Measurements from ENCODE around the gene SMAP2.
"Not testable (repeated sequence)": the region's sequence is repeated elsewhere in the genome, so short reads cannot be mapped to it uniquely, and the experiment has no call there.

The SMAP2 gene

GRCh38 chr1:40372658-40373322, 737 bp upstream of the SMAP2 start:
- no peak for DNase-seq (ENCODE audit: low spot score)

GRCh38 chr1:40377512-40377911, 4.0 kb downstream of the SMAP2 start:
- no peak for DNase-seq (ENCODE audit: low spot score)

DNA sequence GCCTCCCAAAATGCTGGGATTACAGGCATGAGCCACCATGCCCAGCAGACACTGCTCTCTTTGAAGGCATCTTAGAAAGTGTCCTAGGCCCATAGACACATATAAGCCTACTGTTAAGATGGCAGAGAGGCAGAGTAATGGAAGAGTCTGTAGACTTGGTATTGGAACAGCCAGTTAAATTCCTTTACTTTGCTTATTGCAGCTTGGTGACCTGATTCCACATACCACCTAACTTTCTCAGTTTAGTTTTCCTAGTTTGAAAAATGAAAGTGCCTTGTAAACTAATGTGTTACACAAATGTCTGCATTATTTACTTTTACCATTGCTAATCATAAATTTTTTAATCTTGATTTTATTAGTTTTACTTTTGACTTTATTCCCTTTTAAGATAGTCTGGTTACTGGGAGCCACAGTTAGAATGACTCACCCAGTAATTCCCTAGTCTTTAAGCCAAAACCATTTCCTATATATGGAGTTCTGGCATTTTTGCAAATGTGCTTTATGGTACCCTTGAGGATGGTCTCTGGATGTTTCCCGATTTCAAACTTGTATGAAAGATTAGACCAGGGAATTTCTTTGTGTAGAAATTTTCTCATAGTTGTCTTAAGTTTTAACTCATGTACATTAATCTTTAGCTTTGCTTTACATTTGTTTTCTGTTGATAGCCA, 6.4 kb downstream of the SMAP2 start:
- DNase-seq (ENCODE audit: low spot score), result no peak

DNA sequence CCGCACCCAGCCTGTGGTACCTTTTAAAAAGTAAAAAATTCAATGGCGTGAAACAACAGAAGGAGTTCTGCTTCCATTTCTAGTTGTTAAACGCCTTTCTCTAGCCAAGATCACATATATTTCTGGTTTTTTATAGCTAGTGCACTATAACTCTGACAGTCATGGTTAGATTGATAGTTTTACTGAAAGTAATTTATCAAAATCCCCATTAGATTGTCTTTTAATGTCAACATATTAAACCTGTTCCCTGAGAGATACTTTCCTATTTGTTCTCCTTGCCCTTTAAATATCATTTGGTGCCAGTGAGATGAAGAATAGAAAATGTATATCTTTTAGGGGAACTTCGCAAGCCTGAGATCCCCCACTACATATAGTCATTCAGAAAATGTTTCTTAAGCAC, 7.3 kb downstream of the SMAP2 start:
- DNase-seq (ENCODE audit: low spot score), result no peak

- no peak for DNase-seq (ENCODE audit: low spot score)
Observed at GRCh38 chr1:40381268-40382107, 8.0 kb downstream of the SMAP2 start.

DNA sequence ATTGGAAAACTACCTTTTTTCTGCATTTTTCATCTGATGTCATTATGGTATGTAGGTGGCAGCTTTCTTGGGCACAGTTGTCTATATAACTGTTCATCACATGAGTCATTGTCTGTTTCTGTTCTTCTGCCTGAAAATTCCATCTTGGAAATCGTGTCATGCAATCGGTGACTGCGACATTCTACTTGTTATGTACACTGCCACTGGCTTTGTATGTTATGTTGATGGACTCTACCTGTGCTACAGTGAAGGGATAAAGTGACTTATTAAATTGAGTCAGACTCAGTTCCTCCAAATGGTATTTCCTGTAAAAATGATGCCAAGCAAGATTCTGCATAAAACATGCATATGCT, 8.6 kb downstream of the SMAP2 start:
- DNase-seq (ENCODE audit: low spot score), result no peak

- no peak for DNase-seq (ENCODE audit: low spot score)
Observed at GRCh38 chr1:40382601-40383000, 9.1 kb downstream of the SMAP2 start.

- no peak for DNase-seq (ENCODE audit: low spot score)
Observed at GRCh38 chr1:40383095-40383487, 9.6 kb downstream of the SMAP2 start.

- no peak for DNase-seq (ENCODE audit: low spot score)
Observed at GRCh38 chr1:40383488-40384412, 10.2 kb downstream of the SMAP2 start.

DNA sequence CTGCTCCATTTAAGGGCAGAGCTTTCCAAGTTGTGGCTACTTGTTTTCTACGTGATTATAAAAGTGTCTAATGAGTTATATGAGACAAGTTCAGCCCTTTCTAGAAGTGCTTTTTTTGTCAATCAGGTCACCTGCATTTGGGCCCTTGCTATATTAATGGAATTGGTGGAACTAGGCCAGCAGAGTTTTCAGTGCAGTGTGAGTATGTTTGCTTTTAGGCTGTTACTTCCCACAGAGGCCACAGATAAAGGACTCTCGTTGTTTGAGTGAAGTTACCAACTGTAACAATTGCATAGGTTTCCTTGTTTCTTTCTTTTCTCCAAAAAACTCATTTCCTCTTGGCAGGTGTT, 10.9 kb downstream of the SMAP2 start:
- no peak for DNase-seq (ENCODE audit: low spot score)

DNA sequence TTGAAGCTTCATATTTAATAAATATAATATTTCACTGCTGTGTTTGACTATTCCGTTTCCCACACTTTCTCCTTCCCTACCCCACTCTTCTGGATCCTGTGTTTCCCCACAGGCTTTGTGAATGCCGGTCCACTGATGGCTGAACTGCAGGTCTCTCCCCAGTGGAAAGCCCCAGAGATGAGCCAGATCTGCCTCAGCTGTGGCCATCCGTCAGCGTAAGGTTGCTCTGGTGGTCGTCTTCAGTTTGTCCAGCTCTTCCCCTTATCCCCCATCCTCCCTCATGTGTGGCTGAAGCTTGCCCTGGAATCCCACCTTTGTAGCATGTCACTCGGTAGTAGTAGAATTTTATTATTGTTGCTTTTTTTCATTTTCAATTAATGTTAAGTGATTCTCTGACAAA, 11.4 kb downstream of the SMAP2 start:
- DNase-seq (ENCODE audit: low spot score), result no peak

- no peak for DNase-seq (ENCODE audit: low spot score)
Observed at GRCh38 chr1:40385437-40386358, 12.2 kb downstream of the SMAP2 start.

GRCh38 chr1:40386359-40386723, 12.8 kb downstream of the SMAP2 start:
- DNase-seq (ENCODE audit: low spot score), result no peak

DNA sequence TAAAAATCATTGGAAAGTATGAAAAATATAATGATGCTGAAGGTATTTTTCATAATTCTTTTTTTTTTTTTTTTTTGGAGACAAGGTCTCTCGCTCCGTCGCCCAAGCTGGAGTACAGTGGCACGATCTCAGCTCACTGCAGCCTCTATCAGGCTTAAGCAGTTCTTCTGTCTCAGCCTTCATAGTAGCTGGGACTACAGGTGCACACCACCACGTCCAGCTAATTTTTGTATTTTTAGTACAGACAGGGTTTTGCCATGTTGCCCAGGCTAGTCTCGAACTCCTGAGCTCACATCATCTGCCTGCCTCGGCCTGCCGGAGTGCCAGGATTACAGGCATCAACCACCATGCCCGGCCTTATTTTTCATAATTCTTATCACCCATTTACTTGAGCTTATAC, 13.3 kb downstream of the SMAP2 start:
- DNase-seq (ENCODE audit: low spot score), result no peak

DNA sequence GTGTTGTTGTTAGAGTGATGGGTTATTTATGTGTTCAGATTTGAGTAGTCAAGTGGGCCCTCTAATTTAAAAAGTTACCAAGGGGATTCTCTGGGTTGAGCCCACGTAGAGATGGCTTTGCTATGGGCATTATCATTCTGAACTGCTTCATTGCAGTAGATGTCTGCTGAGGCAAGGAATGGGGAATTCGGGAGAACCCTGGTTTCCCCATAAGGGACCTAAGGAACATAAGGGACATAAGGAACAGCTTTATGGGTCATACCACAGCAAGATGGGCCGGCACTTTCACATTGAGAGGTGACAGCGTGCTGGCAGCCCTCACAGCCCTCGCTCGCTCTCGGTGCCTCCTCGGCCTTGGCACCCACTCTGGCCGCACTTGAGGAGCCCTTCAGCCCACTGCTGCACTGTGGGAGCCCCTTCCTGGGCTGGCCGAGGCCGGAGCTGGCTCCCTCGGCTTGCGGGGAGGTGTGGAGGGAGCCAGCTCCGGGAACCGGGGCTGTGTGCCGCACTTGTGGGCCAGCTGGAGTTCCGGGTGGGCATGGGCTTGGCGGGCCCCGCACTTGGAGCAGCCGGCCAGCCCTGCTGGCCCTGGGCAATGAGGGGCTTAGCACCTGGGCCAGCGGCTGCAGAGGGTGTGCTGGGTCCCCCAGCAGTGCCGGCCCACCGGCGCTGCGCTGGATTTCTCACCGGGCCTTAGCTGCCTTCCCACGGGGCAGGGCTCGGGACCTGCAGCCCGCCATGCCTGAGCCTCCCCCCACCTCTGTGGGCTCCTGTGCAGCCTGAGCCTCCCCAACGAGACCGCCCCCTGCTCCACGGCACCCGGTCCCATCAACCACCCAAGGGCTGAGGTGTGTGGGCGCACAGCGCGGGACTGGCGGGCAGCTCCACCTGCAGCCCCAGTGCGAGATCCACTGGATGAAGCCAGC, 14.1 kb downstream of the SMAP2 start:
- DNase-seq (ENCODE audit: low spot score), result not testable (repeated sequence)

GRCh38 chr1:40388456-40389321, 15.2 kb downstream of the SMAP2 start:
- not testable (repeated sequence) for DNase-seq (ENCODE audit: low spot score)

DNA sequence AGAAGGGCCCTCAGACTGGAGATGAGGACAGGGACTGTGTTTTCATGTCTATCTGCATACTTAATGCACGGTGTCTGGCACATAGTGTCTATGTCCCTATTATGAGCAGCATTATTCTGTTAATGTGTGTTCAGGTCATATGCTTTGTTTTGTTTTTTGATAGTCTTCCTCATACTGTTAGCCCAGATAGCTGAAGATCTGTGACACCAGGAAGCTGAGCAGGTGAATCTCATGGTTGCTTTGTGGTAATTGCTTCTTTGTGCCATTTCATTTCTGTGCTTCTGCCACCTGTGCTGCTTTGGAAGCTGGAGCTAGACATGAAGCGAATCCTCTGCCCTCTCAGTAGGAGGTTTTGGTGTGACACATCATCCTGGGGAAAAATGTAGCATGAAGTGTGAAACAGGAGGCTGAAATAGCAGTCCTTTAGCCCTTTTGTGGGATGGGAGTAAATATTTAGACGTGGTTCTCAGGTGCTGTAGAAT, 15.8 kb downstream of the SMAP2 start:
- DNase-seq (ENCODE audit: low spot score), result no peak

- DNase-seq (ENCODE audit: low spot score), result no peak
Observed at GRCh38 chr1:40389871-40390560, 16.5 kb downstream of the SMAP2 start.
